GM23248 (cell line): ENCODE data around the gene RSPH10B.
"Not testable (repeated sequence)": the region's sequence is repeated elsewhere in the genome, so short reads cannot be mapped to it uniquely, and the experiment has no call there.

Source experiments
- EZH2 ChIP-seq: fragments of 200-600 bp; sonication (generic); IDR thresholded peaks from 2 replicates; pipeline ENCODE4 v1.6.1; 2018; ENCODE audit warnings: antibody characterized with exemption, mild to moderate bottlenecking; ENCODE audit not compliant: insufficient read depth, poor library complexity, severe bottlenecking
- EZH2phosphoT487 ChIP-seq: fragments of 200-600 bp; sonication (generic); IDR thresholded peaks from 2 replicates; pipeline ENCODE4 v1.6.1; 2018; ENCODE audit warnings: antibody characterized with exemption, moderate library complexity, mild to moderate bottlenecking, low read depth; ENCODE audit not compliant: insufficient read depth

GRCh38 chr7:5916529-5916928 is 54.0 kb downstream of the RSPH10B start:
- not testable (repeated sequence) for TF ChIP-seq EZH2, EZH2phosphoT487
